Measurements from ENCODE around the gene CPM. TPM values are rescaled to one million over a fixed set of nuclear protein-coding genes. Genes with fewer than 3 reads are reported as not detected.
"Not testable (repeated sequence)": the region's sequence is repeated elsewhere in the genome, so short reads cannot be mapped to it uniquely, and the experiment has no call there.

The CPM gene
- total RNA-seq, 4 donors from 2014 or later = 76.1 to 149 (median 123) TPM

- no peak for DNase-seq (ENCODE audit: low spot score in 2 of 2)
- no peak overlapping the region for H3K4me3 ChIP-seq (ENCODE audit: low read depth, poor library complexity, severe bottlenecking)
- 96 to 97% methylated on average over 5 of the region's 5 CpGs for WGBS, 2 donors
- TF ChIP-seq CTCF (IDR thresholded peaks at IDR 0.05) = no peak
- TF ChIP-seq POLR2A (IDR thresholded peaks at IDR 0.05) = no peak
- intact Hi-C loops (cut with DNase I; ENCODE audit: low total_unique reads) = no loop called here
Observed at GRCh38 chr12:68824131-68824530, 108.8 kb downstream of the CPM start.

GRCh38 chr12:68823696-68824095 is 109.3 kb downstream of the CPM start:
- no peak for DNase-seq (ENCODE audit: low spot score in 2 of 2)
- TF ChIP-seq POLR2A (IDR thresholded peaks at IDR 0.05) = no peak
- TF ChIP-seq CTCF (IDR thresholded peaks at IDR 0.05) = no peak
- no peak overlapping the region for H3K4me3 ChIP-seq (ENCODE audit: low read depth, poor library complexity, severe bottlenecking)
- intact Hi-C loops (cut with DNase I; ENCODE audit: low total_unique reads) = no loop called here
- 79 to 89% methylated on average over 3 of the region's 3 CpGs for WGBS, 2 donors

GRCh38 chr12:68821357-68822188 is 111.4 kb downstream of the CPM start:
- TF ChIP-seq CTCF (IDR thresholded peaks at IDR 0.05) (no peak), POLR2A (IDR thresholded peaks at IDR 0.05) (no peak)
- 81 to 85% methylated on average over 6 of the region's 6 CpGs for WGBS, 2 donors
- no peak overlapping the region for H3K4me3 ChIP-seq (ENCODE audit: low read depth, poor library complexity, severe bottlenecking)
- DNase-seq (ENCODE audit: low spot score in 2 of 2) = no peak
- intact Hi-C loops (cut with DNase I; ENCODE audit: low total_unique reads) = no loop called here

GRCh38 chr12:68819481-68819880 is 113.5 kb downstream of the CPM start:
- DNase-seq (ENCODE audit: low spot score in 2 of 2); H3K4me3 ChIP-seq (ENCODE audit: low read depth, poor library complexity, severe bottlenecking); intact Hi-C loops (cut with DNase I; ENCODE audit: low total_unique reads): not testable (repeated sequence)
- 95% methylated on average over 13 of the region's 13 CpGs for WGBS, 2 donors

- no peak for TF ChIP-seq POLR2A (IDR thresholded peaks at IDR 0.05)
- TF ChIP-seq CTCF (IDR thresholded peaks at IDR 0.05) = no peak
- no peak for DNase-seq (ENCODE audit: low spot score in 2 of 2)
- WGBS, 2 donors = 92 to 100% methylated on average over 8 of the region's 8 CpGs
- no peak overlapping the region for H3K4me3 ChIP-seq (ENCODE audit: low read depth, poor library complexity, severe bottlenecking)
- intact Hi-C loops (cut with DNase I; ENCODE audit: low total_unique reads) = no loop called here
Observed at GRCh38 chr12:68815928-68816800, 116.8 kb downstream of the CPM start.

GRCh38 chr12:68815232-68815927 is 117.6 kb downstream of the CPM start:
- TF ChIP-seq POLR2A (IDR thresholded peaks at IDR 0.05) = no peak
- TF ChIP-seq CTCF (IDR thresholded peaks at IDR 0.05) = no peak
- DNase-seq (ENCODE audit: low spot score in 2 of 2) = no peak
- 80 to 89% methylated on average over 5 of the region's 5 CpGs for WGBS, 2 donors
- no peak overlapping the region for H3K4me3 ChIP-seq (ENCODE audit: low read depth, poor library complexity, severe bottlenecking)
- intact Hi-C loops (cut with DNase I; ENCODE audit: low total_unique reads) = no loop called here

All from lower leg skin (tissue), 4 donors.